ENCODE measurements around the gene GLCCI1. TPM values are rescaled to one million over a fixed set of nuclear protein-coding genes. Genes with fewer than 3 reads are reported as not detected.

GLCCI1 gene
- polyA plus RNA-seq, 1 donor (not counting 4 experiments of a cell fraction or from before 2014, with no cell fraction given) = 3.4 TPM

GRCh38 chr7:8018961-8019360 lies 50.4 kb downstream of the GLCCI1 start:
- TF ChIP-seq CTCF (optimal IDR thresholded peaks at IDR 0.05 in 1 of 3, IDR thresholded peaks at IDR 0.05 in 1 of 3, conservative IDR thresholded peaks at IDR 0.05 in 1 of 3; ENCODE audit: extremely low read depth in 1 of 3, insufficient read depth in 2 of 3, low read length in 3 of 3) = no peak
- no peak for TF ChIP-seq EZH2 (IDR thresholded peaks at IDR 0.05; ENCODE audit: low read length)
- H4K20me1 ChIP-seq (ENCODE audit: control insufficient read depth, extremely low read depth, insufficient read depth, low read length) = no peaks in the 10 kb centered on the region
- no peaks in the 10 kb centered on the region for H3K27me3 ChIP-seq (ENCODE audit: control insufficient read depth, extremely low read depth, insufficient read depth, low read length)
- no peak overlapping the region for H3K4me3 ChIP-seq (ENCODE audit: control insufficient read depth in 2 of 3, extremely low read depth in 1 of 3, insufficient read depth in 2 of 3, low read depth in 1 of 3, low read length in 3 of 3)
- no peak for DNase-seq (ENCODE audit: low read depth, low spot score)
- no peaks in the 10 kb centered on the region for H3K9me1 ChIP-seq (ENCODE audit: control insufficient read depth, extremely low read depth, insufficient read depth, low read length)
- no peak overlapping the region for H2AFZ ChIP-seq (ENCODE audit: control insufficient read depth, low read length)
- no peaks in the 10 kb centered on the region for H3K36me3 ChIP-seq (ENCODE audit: control insufficient read depth in 2 of 2, extremely low read depth in 1 of 2, insufficient read depth in 2 of 2, low read length in 2 of 2)
- H3K4me2 ChIP-seq (ENCODE audit: control insufficient read depth, extremely low read depth, insufficient read depth, low read depth, low read length) = no peak overlapping the region
- dilution Hi-C loops (cut with MboI; ENCODE audit: extremely low pct_ligation_motif_present, low sequenced_read_pairs) = no loop called here
- H3K9ac ChIP-seq (ENCODE audit: control insufficient read depth, extremely low read depth, insufficient read depth, low read length) = no peak overlapping the region
- no peak for FAIRE-seq
- no peaks in the 10 kb centered on the region for H3K9me3 ChIP-seq (ENCODE audit: control insufficient read depth, low read depth, low read length)
- H3K79me2 ChIP-seq (ENCODE audit: control insufficient read depth, insufficient read depth, low read length) = no peaks in the 10 kb centered on the region
- H3K4me1 ChIP-seq (ENCODE audit: control insufficient read depth, extremely low read depth, insufficient read depth, low read length) = no peaks in the 10 kb centered on the region
- no peak overlapping the region for H3K27ac ChIP-seq (ENCODE audit: control insufficient read depth, insufficient read depth, low read length)

GRCh38 chr7:8022628-8023027 lies 54.0 kb downstream of the GLCCI1 start:
- Histone ChIP-seq H2AFZ (ENCODE audit: control insufficient read depth, low read length) (no peak overlapping the region), H3K4me1 (ENCODE audit: control insufficient read depth, extremely low read depth, insufficient read depth, low read length) (no peaks in the 10 kb centered on the region), H3K27ac (ENCODE audit: control insufficient read depth, insufficient read depth, low read length) (no peak overlapping the region), H3K9ac (ENCODE audit: control insufficient read depth, extremely low read depth, insufficient read depth, low read length) (no peak overlapping the region), H3K9me1 (ENCODE audit: control insufficient read depth, extremely low read depth, insufficient read depth, low read length) (no peaks in the 10 kb centered on the region), H3K79me2 (ENCODE audit: control insufficient read depth, insufficient read depth, low read length) (no peaks in the 10 kb centered on the region), H3K4me3 (ENCODE audit: control insufficient read depth in 2 of 3, extremely low read depth in 1 of 3, insufficient read depth in 2 of 3, low read depth in 1 of 3, low read length in 3 of 3) (no peak overlapping the region), H3K27me3 (ENCODE audit: control insufficient read depth, extremely low read depth, insufficient read depth, low read length) (no peaks in the 10 kb centered on the region), H4K20me1 (ENCODE audit: control insufficient read depth, extremely low read depth, insufficient read depth, low read length) (no peaks in the 10 kb centered on the region), H3K9me3 (ENCODE audit: control insufficient read depth, low read depth, low read length) (no peaks in the 10 kb centered on the region), H3K4me2 (ENCODE audit: control insufficient read depth, extremely low read depth, insufficient read depth, low read depth, low read length) (no peak overlapping the region), H3K36me3 (ENCODE audit: control insufficient read depth in 2 of 2, extremely low read depth in 1 of 2, insufficient read depth in 2 of 2, low read length in 2 of 2) (no peaks in the 10 kb centered on the region)
- DNase-seq (ENCODE audit: low read depth, low spot score) = no peak
- no peak for FAIRE-seq
- TF ChIP-seq CTCF (optimal IDR thresholded peaks at IDR 0.05 in 1 of 3, IDR thresholded peaks at IDR 0.05 in 1 of 3, conservative IDR thresholded peaks at IDR 0.05 in 1 of 3; ENCODE audit: extremely low read depth in 1 of 3, insufficient read depth in 2 of 3, low read length in 3 of 3) = no peak
- no peak for TF ChIP-seq EZH2 (IDR thresholded peaks at IDR 0.05; ENCODE audit: low read length)
- dilution Hi-C loops (cut with MboI; ENCODE audit: extremely low pct_ligation_motif_present, low sequenced_read_pairs) = no loop called here

All from keratinocyte (primary cell).